ENCODE data around the gene ZFYVE28.
A peak's percentile ranks its signal among the peaks of the same experiment; 100 is the strongest.
"Not testable (repeated sequence)": the region's sequence is repeated elsewhere in the genome, so short reads cannot be mapped to it uniquely, and the experiment has no call there.

Gene ZFYVE28

DNA sequence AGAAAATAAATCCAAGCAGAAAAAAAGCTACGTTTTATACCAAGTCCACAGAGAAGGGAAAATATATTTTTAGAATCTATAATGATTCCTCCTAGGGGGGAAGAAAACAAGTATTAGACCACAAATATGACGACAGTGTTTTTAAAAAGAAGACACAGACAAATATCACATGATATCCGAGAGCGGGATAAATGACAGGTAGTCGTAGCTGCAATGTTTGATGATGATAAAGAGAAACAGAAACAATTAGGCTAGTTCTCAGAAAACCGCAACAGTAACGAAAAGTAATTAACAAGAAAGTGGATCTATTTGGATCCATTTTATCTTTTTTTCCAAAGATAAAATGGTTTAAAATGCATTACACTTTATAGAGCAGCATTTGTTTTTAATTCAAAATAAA lies 177.4 kb downstream of the ZFYVE28 start:
- Mint-ChIP-seq H3K9me3 (no peaks in the 10 kb centered on the region), H3K27me3 (no peaks in the 10 kb centered on the region), H3K27ac (peak overlapping the region; percentile 84), H3K36me3 (peaks cover 16% of the 10 kb centered on the region), H3K4me3 (peak overlapping the region; percentile 91), H3K4me1 (peaks cover 59% of the 10 kb centered on the region)
- ATAC-seq, result no peak

DNA sequence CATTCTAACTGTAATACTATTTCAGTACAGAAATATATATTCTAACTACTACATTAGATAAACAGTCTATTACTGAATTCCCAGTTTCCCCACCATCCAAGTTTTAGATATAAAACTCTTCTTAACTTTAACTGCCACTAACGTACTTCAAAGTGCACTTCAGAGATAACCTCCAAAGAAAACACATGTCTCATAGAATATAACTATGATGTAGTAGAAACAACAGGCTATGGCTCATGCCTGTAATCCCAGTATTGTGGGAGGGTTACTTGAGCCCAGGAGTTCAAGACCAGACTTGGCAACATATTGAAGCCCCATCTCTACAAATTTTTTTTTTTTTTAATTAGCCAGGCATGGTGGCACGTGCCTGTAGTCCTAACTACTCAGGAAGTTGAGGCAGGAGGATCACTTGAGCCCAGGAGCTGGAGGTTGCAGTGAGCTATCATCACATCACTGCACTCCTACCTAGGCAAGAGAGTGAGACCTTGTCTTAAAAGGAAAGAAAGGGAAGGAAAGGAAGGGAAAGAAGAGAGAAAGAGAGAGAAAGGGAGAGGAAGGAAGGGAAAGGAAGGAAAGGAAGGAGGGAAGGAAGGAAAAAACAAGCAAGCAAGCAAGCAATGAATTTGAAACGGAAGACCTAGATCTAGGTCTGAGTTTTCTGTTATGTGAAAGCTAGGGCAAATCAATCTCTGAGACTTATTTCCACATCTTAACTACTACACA lies 181.3 kb downstream of the ZFYVE28 start:
- Mint-ChIP-seq H3K36me3 (peaks cover 47% of the 10 kb centered on the region), H3K27me3 (no peaks in the 10 kb centered on the region), H3K9me3 (no peaks in the 10 kb centered on the region), H3K4me3 (no peak overlapping the region), H3K27ac (no peak overlapping the region), H3K4me1 (peaks cover 50% of the 10 kb centered on the region)
- no peak for ATAC-seq

DNA sequence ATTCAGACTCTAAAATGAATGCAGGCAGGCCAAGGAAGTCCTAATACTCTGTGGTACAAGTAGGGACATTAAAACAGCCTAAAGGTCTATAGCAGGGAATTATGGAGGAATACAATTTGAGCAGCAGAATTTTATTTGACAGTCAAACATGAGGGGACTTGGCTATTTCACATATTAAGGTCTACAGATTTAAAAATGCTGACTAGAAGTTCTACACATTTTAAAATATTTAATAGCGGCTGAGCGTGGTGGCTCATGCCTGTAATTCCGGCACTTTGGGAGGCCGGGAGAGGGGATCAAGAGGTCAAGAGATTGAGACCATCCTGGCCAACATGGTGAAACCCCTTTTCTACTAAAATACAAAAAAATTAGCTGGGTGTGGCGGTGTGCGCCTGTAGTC lies 187.4 kb downstream of the ZFYVE28 start:
- Mint-ChIP-seq H3K36me3 (peaks cover 35% of the 10 kb centered on the region), H3K4me1 (peaks cover 9% of the 10 kb centered on the region), H3K27me3 (no peaks in the 10 kb centered on the region), H3K4me3 (no peak overlapping the region), H3K27ac (no peak overlapping the region), H3K9me3 (no peaks in the 10 kb centered on the region)
- ATAC-seq, result no peak

DNA sequence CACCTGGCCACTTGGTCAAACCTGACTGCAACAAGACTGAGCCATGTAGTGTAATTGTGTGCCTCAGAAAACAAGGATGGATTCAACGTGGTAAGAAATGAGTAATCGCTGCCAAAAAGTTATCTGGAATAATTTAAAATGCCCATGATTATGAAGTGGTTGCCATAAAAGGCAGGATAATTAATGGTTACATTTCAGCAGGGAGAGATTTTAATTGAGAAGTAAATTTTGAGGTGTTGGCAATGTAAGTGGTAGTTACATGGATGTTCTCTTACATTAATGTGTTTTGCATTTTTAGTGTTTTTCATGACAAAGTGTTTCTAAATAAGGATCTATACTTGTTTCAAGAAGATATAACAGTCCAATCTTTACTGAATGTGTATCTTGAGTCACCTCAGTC lies 192.2 kb downstream of the ZFYVE28 start:
- H3K36me3 Mint-ChIP-seq, result peaks cover 6% of the 10 kb centered on the region
- H3K9me3 Mint-ChIP-seq, result no peaks in the 10 kb centered on the region
- no peaks in the 10 kb centered on the region for H3K27me3 Mint-ChIP-seq
- no peak overlapping the region for H3K4me3 Mint-ChIP-seq
- no peak for ATAC-seq
- no peaks in the 10 kb centered on the region for H3K4me1 Mint-ChIP-seq
- no peak overlapping the region for H3K27ac Mint-ChIP-seq

DNA sequence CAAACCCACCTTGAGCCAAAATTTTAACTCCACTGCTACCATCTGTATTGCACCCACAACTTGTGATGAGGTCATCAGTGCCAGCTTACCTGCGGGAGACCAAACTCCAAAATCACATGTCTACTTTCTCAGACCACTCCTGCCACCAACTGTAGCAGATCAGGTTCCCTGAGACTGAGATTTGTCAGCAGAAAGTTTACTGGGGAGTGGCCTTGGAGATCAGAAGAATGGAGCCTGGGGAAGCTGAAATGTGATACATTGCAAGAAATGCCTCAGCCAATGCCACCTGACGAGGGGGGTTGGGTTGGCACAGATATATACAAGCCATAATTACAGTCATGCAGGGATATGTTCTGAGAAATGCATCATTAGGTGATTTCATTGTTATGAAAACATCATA lies 195.6 kb downstream of the ZFYVE28 start:
- Mint-ChIP-seq H3K27ac (no peak overlapping the region), H3K27me3 (no peaks in the 10 kb centered on the region), H3K4me3 (no peak overlapping the region), H3K36me3 (peaks cover 6% of the 10 kb centered on the region), H3K4me1 (peaks cover 9% of the 10 kb centered on the region), H3K9me3 (no peaks in the 10 kb centered on the region)
- no peak for ATAC-seq

DNA sequence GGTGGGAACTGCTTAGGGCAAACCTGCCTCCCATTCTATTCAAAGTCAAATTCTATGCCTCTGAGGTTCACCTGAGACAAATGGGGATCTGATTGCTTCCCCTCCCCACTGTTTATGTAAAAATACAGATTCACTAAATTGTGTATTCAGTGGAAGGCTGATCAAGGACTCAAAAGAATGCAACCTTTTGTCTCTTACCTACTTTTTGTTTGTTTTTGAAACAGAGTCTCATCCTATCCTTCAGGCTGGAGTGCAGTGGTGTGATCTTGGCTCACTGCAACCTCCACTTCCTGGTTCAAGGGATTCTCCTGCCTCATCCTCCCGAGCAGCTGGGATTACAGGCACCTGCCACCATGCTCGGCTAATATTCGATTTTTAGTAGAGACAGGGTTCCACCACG lies 197.1 kb downstream of the ZFYVE28 start:
- not testable (repeated sequence) for ATAC-seq, H3K9me3 Mint-ChIP-seq, H3K27me3 Mint-ChIP-seq, H3K4me3 Mint-ChIP-seq, H3K4me1 Mint-ChIP-seq, H3K36me3 Mint-ChIP-seq, H3K27ac Mint-ChIP-seq

DNA sequence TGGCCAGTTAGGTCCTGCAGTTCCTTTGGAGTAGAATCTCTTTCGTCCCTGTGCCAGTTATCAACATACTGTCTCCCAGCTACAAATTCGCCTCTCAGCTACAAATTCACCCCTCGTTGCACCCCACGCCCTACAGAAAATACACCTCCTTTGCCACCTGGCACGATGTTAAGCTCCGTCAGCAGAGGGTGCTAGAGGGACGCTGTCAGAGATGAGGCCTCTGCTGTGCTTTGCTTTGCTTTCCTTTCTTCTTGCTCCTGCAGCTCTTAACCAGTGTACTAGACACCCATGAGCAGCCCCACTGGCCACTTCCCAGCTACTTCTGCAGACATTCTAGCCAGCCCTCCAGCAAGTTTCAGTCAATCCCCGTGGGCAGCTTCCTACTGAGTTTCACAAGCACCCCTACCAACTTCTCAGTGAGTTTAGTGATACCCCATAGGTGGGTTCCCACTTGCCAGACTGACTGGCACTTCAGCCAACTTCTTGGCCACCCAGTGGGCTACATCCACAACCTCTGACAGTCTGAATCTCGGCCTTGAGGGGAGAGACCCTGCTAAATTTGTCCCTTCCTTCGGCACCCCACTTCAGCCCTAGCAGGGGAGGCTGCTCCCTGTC lies 198.3 kb downstream of the ZFYVE28 start:
- peak; percentile 84 for ATAC-seq
- peaks cover 9% of the 10 kb centered on the region for H3K4me1 Mint-ChIP-seq
- H3K36me3 Mint-ChIP-seq, result no peaks in the 10 kb centered on the region
- H3K27me3 Mint-ChIP-seq, result no peaks in the 10 kb centered on the region
- no peak overlapping the region for H3K27ac Mint-ChIP-seq
- no peak overlapping the region for H3K4me3 Mint-ChIP-seq
- no peaks in the 10 kb centered on the region for H3K9me3 Mint-ChIP-seq

All from stimulated activated memory B cell treated with anti-CD40 and anti-IgM and Interleukin-4, amounts not matched to agents 10 μg/mL and 1 μg/mL and 100 μg/mL, for 72 hours (primary cell).